ENCODE data around the gene TTLL3. TPM values are rescaled to one million over a fixed set of nuclear protein-coding genes. Genes with fewer than 3 reads are reported as not detected.

TTLL3 gene
- total and polyA plus RNA-seq, 2 of the 13 experiments (the other 11 are each of a cell fraction or from before 2014, with no cell fraction given): 9.5 to 51.2 TPM

DNA sequence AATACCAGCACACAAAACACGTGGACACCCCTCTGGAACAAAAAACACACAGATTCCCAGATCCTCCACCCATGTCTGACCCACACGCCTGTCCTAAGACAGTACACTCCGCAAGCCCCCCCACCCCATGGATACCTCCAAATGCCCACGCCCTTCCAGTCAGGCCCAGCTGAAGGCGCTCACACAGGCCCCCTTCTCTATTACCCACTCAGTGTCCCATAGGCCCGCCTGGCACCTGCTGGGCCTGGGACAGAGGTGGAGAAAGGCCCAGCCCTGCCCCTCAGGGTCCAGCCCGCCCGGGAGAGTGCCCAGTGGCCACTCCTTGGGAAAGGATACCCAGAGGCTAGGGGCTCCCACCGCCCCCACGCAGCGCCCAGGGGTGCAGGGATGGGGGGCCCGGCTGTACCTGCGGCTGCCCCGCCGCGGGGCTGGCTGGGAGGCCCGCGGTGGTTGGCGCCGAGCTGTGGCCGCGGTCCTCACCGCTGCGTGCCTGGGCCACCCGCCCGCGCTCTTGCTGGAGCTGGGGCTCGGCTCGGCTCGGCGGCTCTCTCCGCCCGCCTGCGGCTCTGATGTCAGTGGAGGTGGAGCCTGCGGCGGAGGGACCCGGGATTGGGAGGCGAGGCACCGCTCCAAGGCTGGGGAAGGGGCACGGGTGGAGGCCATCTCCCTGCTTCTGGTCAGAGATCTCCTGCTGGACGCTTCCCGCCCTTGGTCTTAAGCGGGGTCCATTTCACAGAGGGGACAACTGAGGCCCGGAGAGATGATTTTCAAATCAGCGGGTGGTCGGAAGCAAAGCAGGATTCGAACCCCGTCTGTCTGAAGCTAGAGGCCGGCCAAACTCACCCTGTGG is 40.4 kb upstream of the TTLL3 start, which contains the start of gene CAMK1 (continued):
- TF ChIP-seq ZNF432 (CRISPR knock-in tag; IDR thresholded peaks at IDR 0.05; ENCODE audit: borderline replicate concordance) (no peak), EED (CRISPR knock-in tag; IDR thresholded peaks at IDR 0.05) (no peak), HOXA3 (CRISPR knock-in tag; IDR thresholded peaks at IDR 0.05) (0 out of 2 replicates have a peak, but pooled peaks have one; percentile 23), SMC3 (IDR thresholded peaks at IDR 0.05; ENCODE audit: low read length) (no peak), ZNF331 (CRISPR knock-in tag; IDR thresholded peaks at IDR 0.05) (peak; percentile 99), GLI4 (CRISPR knock-in tag; IDR thresholded peaks at IDR 0.05; ENCODE audit: borderline replicate concordance) (peak; percentile 92; the same call in 1 of the 2 replicates), ZNF232 (CRISPR knock-in tag; IDR thresholded peaks at IDR 0.05; ENCODE audit: borderline replicate concordance) (no peak), ZNF878 (CRISPR knock-in tag; IDR thresholded peaks at IDR 0.05) (no peak), ZNF549 (CRISPR knock-in tag; IDR thresholded peaks at IDR 0.05) (no peak), MYNN (CRISPR knock-in tag; IDR thresholded peaks at IDR 0.05; ENCODE audit: low read depth) (no peak), HNF4G (IDR thresholded peaks at IDR 0.05; ENCODE audit: borderline replicate concordance, low read depth, low read length) (no peak), HNF4G (CRISPR knock-in tag; IDR thresholded peaks at IDR 0.05; ENCODE audit: borderline replicate concordance, low read depth) (no peak), SNAPC2 (CRISPR knock-in tag; IDR thresholded peaks at IDR 0.05) (no peak), ZNF337 (CRISPR knock-in tag; IDR thresholded peaks at IDR 0.05; ENCODE audit: borderline replicate concordance, low read depth) (no peak), ZNF501 (CRISPR knock-in tag; IDR thresholded peaks at IDR 0.05) (peak; percentile 73; the same call in 1 of the 2 replicates), CC2D1A (CRISPR knock-in tag; IDR thresholded peaks at IDR 0.05) (0 out of 2 replicates have a peak, but pooled peaks have one; percentile 27), MAF1 (CRISPR knock-in tag; IDR thresholded peaks at IDR 0.05; ENCODE audit: borderline replicate concordance) (0 out of 2 replicates have a peak, but pooled peaks have one; percentile 15), TRAFD1 (CRISPR knock-in tag; IDR thresholded peaks at IDR 0.05; ENCODE audit: borderline replicate concordance) (no peak), EEA1 (CRISPR knock-in tag; IDR thresholded peaks at IDR 0.05; ENCODE audit: borderline replicate concordance) (no peak)
- TF ChIP-seq, protein P1, sequence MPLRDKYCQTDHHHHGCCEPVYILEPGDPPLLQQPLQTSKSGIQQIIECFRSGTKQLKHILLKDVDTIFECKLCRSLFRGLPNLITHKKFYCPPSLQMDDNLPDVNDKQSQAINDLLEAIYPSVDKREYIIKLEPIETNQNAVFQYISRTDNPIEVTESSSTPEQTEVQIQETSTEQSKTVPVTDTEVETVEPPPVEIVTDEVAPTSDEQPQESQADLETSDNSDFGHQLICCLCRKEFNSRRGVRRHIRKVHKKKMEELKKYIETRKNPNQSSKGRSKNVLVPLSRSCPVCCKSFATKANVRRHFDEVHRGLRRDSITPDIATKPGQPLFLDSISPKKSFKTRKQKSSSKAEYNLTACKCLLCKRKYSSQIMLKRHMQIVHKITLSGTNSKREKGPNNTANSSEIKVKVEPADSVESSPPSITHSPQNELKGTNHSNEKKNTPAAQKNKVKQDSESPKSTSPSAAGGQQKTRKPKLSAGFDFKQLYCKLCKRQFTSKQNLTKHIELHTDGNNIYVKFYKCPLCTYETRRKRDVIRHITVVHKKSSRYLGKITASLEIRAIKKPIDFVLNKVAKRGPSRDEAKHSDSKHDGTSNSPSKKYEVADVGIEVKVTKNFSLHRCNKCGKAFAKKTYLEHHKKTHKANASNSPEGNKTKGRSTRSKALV (CRISPR knock-in tag; IDR thresholded peaks at IDR 0.05): no peak
- TF ChIP-seq, protein P2, sequence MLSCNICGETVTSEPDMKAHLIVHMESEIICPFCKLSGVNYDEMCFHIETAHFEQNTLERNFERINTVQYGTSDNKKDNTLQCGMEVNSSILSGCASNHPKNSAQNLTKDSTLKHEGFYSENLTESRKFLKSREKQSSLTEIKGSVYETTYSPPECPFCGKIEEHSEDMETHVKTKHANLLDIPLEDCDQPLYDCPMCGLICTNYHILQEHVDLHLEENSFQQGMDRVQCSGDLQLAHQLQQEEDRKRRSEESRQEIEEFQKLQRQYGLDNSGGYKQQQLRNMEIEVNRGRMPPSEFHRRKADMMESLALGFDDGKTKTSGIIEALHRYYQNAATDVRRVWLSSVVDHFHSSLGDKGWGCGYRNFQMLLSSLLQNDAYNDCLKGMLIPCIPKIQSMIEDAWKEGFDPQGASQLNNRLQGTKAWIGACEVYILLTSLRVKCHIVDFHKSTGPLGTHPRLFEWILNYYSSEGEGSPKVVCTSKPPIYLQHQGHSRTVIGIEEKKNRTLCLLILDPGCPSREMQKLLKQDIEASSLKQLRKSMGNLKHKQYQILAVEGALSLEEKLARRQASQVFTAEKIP (CRISPR knock-in tag; IDR thresholded peaks at IDR 0.05; ENCODE audit: borderline replicate concordance): no peak
- TF ChIP-seq, protein P3, sequence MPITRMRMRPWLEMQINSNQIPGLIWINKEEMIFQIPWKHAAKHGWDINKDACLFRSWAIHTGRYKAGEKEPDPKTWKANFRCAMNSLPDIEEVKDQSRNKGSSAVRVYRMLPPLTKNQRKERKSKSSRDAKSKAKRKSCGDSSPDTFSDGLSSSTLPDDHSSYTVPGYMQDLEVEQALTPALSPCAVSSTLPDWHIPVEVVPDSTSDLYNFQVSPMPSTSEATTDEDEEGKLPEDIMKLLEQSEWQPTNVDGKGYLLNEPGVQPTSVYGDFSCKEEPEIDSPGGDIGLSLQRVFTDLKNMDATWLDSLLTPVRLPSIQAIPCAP (CRISPR knock-in tag; IDR thresholded peaks at IDR 0.05; ENCODE audit: low read depth): no peak

All from HepG2 (cell line).